Omental fat pad (tissue), 4 donors: ENCODE results near the gene XPR1. TPM values are rescaled to one million over a fixed set of nuclear protein-coding genes. Genes with fewer than 3 reads are reported as not detected.

ENCODE experiments used
- ATAC-seq: fragments of 150-250 bp; one replicate; pipeline ENCODE4 v1.9.1; 2016; ENCODE audit warnings: mild to moderate bottlenecking, moderate library complexity; ENCODE audit not compliant: low FRiP score
- DNase-seq: peaks from one replicate; pipeline ENCODE4 v3.0.0-alpha.2; 2019; ENCODE audit warnings: low spot score
- total RNA-seq, 4 donors: library from RNA; depleted of rRNA; stranded (reverse); fragments of >200 nt; gene quantifications; one replicate each; pipeline ENCODE4 v1.1.0, GENCODE V29; 2016
- TF ChIP-seq, protein P1 (sequence below), 3 donors: fragments of 450-650 bp; IDR thresholded peaks; one replicate each; pipeline ENCODE4 v1.5.1; 2016 to 2017; ENCODE audit warnings: antibody characterized with exemption in 3 of 3, mild to moderate bottlenecking in 3 of 3, moderate library complexity in 2 of 3

The XPR1 gene
- total RNA-seq, 4 donors from 2014 or later: 18.2 to 24.7 (median 20.0) TPM

- ATAC-seq: no peak
- no peak for DNase-seq
- TF ChIP-seq, protein P1, sequence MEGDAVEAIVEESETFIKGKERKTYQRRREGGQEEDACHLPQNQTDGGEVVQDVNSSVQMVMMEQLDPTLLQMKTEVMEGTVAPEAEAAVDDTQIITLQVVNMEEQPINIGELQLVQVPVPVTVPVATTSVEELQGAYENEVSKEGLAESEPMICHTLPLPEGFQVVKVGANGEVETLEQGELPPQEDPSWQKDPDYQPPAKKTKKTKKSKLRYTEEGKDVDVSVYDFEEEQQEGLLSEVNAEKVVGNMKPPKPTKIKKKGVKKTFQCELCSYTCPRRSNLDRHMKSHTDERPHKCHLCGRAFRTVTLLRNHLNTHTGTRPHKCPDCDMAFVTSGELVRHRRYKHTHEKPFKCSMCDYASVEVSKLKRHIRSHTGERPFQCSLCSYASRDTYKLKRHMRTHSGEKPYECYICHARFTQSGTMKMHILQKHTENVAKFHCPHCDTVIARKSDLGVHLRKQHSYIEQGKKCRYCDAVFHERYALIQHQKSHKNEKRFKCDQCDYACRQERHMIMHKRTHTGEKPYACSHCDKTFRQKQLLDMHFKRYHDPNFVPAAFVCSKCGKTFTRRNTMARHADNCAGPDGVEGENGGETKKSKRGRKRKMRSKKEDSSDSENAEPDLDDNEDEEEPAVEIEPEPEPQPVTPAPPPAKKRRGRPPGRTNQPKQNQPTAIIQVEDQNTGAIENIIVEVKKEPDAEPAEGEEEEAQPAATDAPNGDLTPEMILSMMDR (IDR thresholded peaks at IDR 0.05): no peak
These were observed 296.0 kb downstream of the XPR1 start for GRCh38 chr1:180927841-180928240.

GRCh38 chr1:180928331-180929230, 296.8 kb downstream of the XPR1 start:
- no peak for ATAC-seq
- no peak for DNase-seq
- TF ChIP-seq, protein P1 (IDR thresholded peaks at IDR 0.05): no peak

GRCh38 chr1:180929389-180929788, 297.6 kb downstream of the XPR1 start:
- TF ChIP-seq, protein P1 (IDR thresholded peaks at IDR 0.05): no peak
- ATAC-seq (no peak), DNase-seq (no peak)

- ATAC-seq (no peak), DNase-seq (no peak)
- TF ChIP-seq, protein P1 (IDR thresholded peaks at IDR 0.05): no peak
These were observed 298.9 kb downstream of the XPR1 start for GRCh38 chr1:180930687-180931086.

DNA sequence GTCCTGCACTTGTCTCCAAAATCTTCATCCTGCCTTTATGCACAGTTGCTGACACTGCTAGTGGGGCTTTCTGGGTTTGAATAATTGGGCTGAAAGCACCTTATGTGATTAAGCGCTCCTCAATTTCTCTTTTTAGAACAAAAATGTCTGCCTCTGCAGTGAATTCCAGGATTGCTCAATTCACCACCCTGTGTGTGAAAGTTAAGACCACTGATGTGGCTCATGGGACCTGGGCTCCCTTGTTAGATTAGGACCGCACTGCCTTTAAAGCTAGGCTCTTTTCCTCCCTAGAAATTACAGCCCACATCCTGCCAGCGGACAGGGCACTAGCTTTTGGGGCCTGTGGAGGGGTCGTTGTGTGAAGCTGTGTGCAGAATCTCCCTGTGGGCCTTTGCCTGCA, 299.7 kb downstream of the XPR1 start:
- ATAC-seq: no peak
- TF ChIP-seq, protein P1 (IDR thresholded peaks at IDR 0.05): no peak
- DNase-seq: no peak

DNA sequence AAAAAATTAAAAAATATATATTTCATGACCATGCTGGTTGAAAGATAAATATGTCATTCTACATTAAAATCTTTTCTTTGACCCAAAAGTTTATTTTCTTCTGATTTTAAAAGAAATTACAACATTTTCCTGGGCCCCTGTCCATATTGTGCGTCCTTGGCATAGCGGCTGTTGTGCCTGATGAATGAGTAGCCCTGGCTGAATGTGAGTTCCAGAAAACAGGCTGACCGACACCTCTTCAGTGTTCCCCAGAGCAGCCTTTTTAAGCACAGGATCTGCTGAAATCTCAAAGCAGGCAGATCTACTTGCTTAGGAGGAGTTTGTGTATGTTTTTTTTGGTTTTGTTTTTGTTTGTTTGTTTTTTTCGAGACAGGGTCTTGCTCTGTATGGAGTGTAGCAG, 300.6 kb downstream of the XPR1 start:
- ATAC-seq (no peak), DNase-seq (no peak)
- TF ChIP-seq, protein P1 (IDR thresholded peaks at IDR 0.05): no peak

GRCh38 chr1:180933141-180933540, 301.3 kb downstream of the XPR1 start:
- DNase-seq: no peak
- TF ChIP-seq, protein P1 (IDR thresholded peaks at IDR 0.05): no peak
- ATAC-seq: no peak
